HG03520 (cell line): ENCODE data around the gene DAAM1.

ENCODE experiments used
- ATAC-seq: cut with Tn5 transposase; IDR thresholded peaks from one replicate; pipeline ENCODE4 v1.9.1; 2021; ENCODE audit warnings: mild to moderate bottlenecking, moderate library complexity; ENCODE audit not compliant: unreplicated experiment

DAAM1 gene

GRCh38 chr14:59188461-59189090 lies at the start of gene DAAM1:
Gene DAAM1 (plus strand): TSS chr14:59188667. CDS start chr14:59263478, 74,811 bp downstream.
- ATAC-seq = peak; percentile 82

- ATAC-seq = no peak
Measured at GRCh38 chr14:59139324-59139723, 49.1 kb upstream of the DAAM1 start.

- ATAC-seq = no peak
Measured at GRCh38 chr14:59140106-59140843, 48.2 kb upstream of the DAAM1 start.

- no peak for ATAC-seq
Measured at GRCh38 chr14:59146484-59146883, 42.0 kb upstream of the DAAM1 start.

GRCh38 chr14:59147007-59147406 lies 41.5 kb upstream of the DAAM1 start:
- no peak for ATAC-seq

- ATAC-seq = peak; percentile 58
Measured at GRCh38 chr14:59148334-59148900, 40.0 kb upstream of the DAAM1 start.

- peak; percentile 55 for ATAC-seq
Measured at GRCh38 chr14:59150990-59151389, 37.5 kb upstream of the DAAM1 start.

GRCh38 chr14:59154373-59154772 lies 34.1 kb upstream of the DAAM1 start:
- no peak for ATAC-seq

- ATAC-seq = no peak
Measured at GRCh38 chr14:59155886-59156285, 32.6 kb upstream of the DAAM1 start.

GRCh38 chr14:59159169-59159568 lies 29.3 kb upstream of the DAAM1 start:
- ATAC-seq = no peak

- no peak for ATAC-seq
Measured at GRCh38 chr14:59160506-59160905, 28.0 kb upstream of the DAAM1 start.

GRCh38 chr14:59161561-59162175 lies 26.8 kb upstream of the DAAM1 start:
- no peak for ATAC-seq

GRCh38 chr14:59166258-59166657 lies 22.2 kb upstream of the DAAM1 start:
- ATAC-seq = no peak

- ATAC-seq = peak; percentile 95
Measured at GRCh38 chr14:59175404-59175803, 13.1 kb upstream of the DAAM1 start.

GRCh38 chr14:59176765-59177164 lies 11.7 kb upstream of the DAAM1 start:
- ATAC-seq = no peak

- no peak for ATAC-seq
Measured at GRCh38 chr14:59177262-59177661, 11.2 kb upstream of the DAAM1 start.

- ATAC-seq = no peak
Measured at GRCh38 chr14:59181791-59182190, 6.7 kb upstream of the DAAM1 start.

GRCh38 chr14:59182641-59183040 lies 5.8 kb upstream of the DAAM1 start:
- ATAC-seq = no peak

GRCh38 chr14:59183150-59183549 lies 5.3 kb upstream of the DAAM1 start:
- ATAC-seq = no peak

GRCh38 chr14:59184396-59184795 lies 4.1 kb upstream of the DAAM1 start:
- ATAC-seq = no peak

GRCh38 chr14:59185676-59186075 lies 2.8 kb upstream of the DAAM1 start:
- no peak for ATAC-seq

- ATAC-seq = no peak
Measured at GRCh38 chr14:59186306-59186705, 2.2 kb upstream of the DAAM1 start.
